ENCODE measurements around the gene C8G. TPM values are rescaled to one million over a fixed set of nuclear protein-coding genes. Genes with fewer than 3 reads are reported as not detected.

Gene C8G
- total and polyA plus RNA-seq, 9 of the 15 experiments (the other 6 are each of a cell fraction or from before 2014, with no cell fraction given): 0.35 to 5.9 (median 2.7) TPM; not detected in 2

- Histone ChIP-seq H3K9me1 (ENCODE audit: control insufficient read depth, insufficient read depth, low read length) (no peaks in the 10 kb centered on the region), H4K20me1 (replicated peaks; ENCODE audit: control insufficient read depth, insufficient read depth, low read length) (peaks cover 4% of the 10 kb centered on the region; the same call in 1 of the 2 replicates), H3K4me2 (ENCODE audit: insufficient read depth, low read length) (no peak overlapping the region), H3K36me3 (ENCODE audit: control insufficient read depth, insufficient read depth, low read length) (peaks cover 72% of the 10 kb centered on the region; the same call in 2 of the 3 replicates), H3K27me3 (ENCODE audit: control insufficient read depth in 2 of 2, insufficient read depth in 2 of 2, low read length in 2 of 2) (no peaks in the 10 kb centered on the region), H3K9ac (ENCODE audit: insufficient read depth in 1 of 2, low read depth in 2 of 2, low read length in 2 of 2) (no peak overlapping the region), H3K79me2 (ENCODE audit: control insufficient read depth, insufficient read depth, low read length) (no peaks in the 10 kb centered on the region), H3K4me1 (replicated peaks in 1 of 2; ENCODE audit: control insufficient read depth in 2 of 2, insufficient read depth in 2 of 2, low read length in 2 of 2) (peaks cover 10 to 24% of the 10 kb centered on the region in 2 experiments; a peak in 4 of 5 replicates), H2AFZ (ENCODE audit: low read depth, low read length) (no peak overlapping the region), H3K27ac (ENCODE audit: extremely low read depth, low read depth, low read length) (no peak overlapping the region), H3K4me3 (no peak overlapping the region), H3K9me3 (replicated peaks; ENCODE audit: control insufficient read depth, insufficient read depth, low read depth, low read length) (no peaks in the 10 kb centered on the region)
- BruUV-seq (replicated peaks): no TSS peak
- WGBS (ENCODE audit: insufficient coverage, low coverage, missing lambda C conversion rate): 97% methylated on average over 4 of the region's 4 CpGs
- intact Hi-C loops (cut with micrococcal nuclease) (no loop called here), in situ Hi-C loops (cut with MboI) (no loop called here)
- ChIA-PET CTCF (ENCODE audit: low intra/inter-chr PET ratio) (no interaction called here), POLR2A (interaction anchor here (0.8 to 1.1 kb wide), 2 partner anchors 10 to 14 kb away, joined by 3 read pairs; partner anchors contain the start of gene FBXW5)
- no peak for DNase-seq (ENCODE audit: extremely low read depth in 1 of 4, low spot score in 3 of 4)
- FAIRE-seq: no peak
- ATAC-seq: no peak
- TF ChIP-seq CLOCK (CRISPR knock-in tag; IDR thresholded peaks at IDR 0.05; ENCODE audit: borderline replicate concordance): no peak
- TF ChIP-seq CEBPG (CRISPR knock-in tag; IDR thresholded peaks at IDR 0.05): no peak
- TF ChIP-seq CEBPG (tag; conservative IDR thresholded peaks at IDR 0.05 in 1 of 2, IDR thresholded peaks at IDR 0.05 in 1 of 2): no peak
- TF ChIP-seq ZNF121 (CRISPR knock-in tag; conservative IDR thresholded peaks at IDR 0.05): no peak
- TF ChIP-seq ELK1 (CRISPR knock-in tag; IDR thresholded peaks at IDR 0.05): no peak
- TF ChIP-seq ZNF407 (IDR thresholded peaks at IDR 0.05; ENCODE audit: low read depth): no peak
- TF ChIP-seq NCOR1 (IDR thresholded peaks at IDR 0.05): no peak
Observed at GRCh38 chr9:136930014-136930413, 15.0 kb upstream of the C8G start.
